Measurements from ENCODE around the gene LSM10. TPM values are rescaled to one million over a fixed set of nuclear protein-coding genes. Genes with fewer than 3 reads are reported as not detected.

Gene LSM10
- total RNA-seq, 1 donor from 2014 or later, result 48.3 TPM

DNA sequence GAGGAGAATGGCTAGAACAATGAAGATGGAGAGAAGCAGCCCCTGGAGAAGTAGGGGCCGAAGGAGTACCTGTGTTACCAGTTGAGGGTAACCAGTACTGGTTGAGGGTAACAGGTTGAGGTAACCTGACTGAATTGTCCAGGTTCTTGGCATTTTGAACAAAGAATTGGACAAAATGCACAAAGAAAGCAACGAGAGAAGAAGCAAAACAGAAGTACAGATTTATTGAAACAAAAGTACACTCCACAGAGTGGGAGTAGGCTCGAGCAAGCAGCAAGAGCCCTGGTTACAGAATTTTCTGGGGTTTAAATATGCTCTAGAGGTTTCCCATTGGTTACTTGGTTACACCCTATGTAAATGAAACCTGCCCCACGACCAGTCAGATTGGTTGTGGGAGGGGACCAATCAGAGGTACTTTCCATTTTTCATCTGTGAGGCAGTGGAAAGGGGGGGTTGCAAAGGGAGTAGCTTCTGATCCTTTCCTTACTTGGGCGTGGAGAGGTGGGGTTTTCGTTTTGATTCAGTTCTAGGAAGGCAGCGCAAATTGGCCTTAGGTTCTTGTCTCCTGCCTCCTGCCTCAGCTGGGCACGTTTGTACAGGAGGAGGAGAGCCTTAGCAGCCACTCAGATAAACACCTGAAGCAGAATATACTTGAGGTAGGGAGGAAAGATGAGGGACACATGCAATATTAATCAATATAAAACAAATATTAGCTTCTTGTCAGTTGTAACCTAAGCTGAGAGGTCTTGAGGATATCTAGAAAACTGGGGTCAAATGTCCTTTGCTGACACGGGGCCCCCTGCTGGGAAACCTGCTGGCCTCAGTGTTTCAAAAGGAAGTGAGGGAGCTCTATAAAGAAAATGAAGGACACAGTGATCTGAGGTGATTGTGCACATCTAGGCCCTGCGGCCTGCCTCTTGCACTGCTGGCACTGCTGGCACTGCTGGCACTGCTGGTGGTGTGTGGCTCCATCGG lies 14.3 kb upstream of the LSM10 start:
- intact Hi-C loops (cut with micrococcal nuclease), result loop anchor here (1.0 to 2.0 kb wide), 3 partner anchors 15 to 105 kb away; partner anchors contain the start of genes LSM10 and SH3D21

DNA sequence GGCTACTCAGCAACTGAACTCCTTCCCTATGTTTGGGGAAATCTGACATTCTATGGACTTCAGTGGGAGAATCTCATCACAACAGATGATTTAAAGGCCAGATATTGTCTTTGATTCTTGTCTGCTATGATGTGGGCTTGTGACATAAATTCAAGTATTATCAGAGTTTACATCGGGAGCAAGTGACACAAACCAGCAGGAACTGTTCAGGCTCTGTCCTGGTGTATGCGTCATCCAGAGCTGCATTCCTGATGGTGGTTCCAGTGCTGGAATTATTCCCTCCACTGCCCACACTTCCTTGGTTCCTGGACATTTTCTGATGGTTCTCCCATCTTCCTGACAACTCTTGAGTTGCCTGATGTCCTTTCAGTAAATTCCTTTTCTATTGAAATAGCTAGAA lies 10.8 kb upstream of the LSM10 start:
- intact Hi-C loops (cut with micrococcal nuclease), result no loop called here

DNA sequence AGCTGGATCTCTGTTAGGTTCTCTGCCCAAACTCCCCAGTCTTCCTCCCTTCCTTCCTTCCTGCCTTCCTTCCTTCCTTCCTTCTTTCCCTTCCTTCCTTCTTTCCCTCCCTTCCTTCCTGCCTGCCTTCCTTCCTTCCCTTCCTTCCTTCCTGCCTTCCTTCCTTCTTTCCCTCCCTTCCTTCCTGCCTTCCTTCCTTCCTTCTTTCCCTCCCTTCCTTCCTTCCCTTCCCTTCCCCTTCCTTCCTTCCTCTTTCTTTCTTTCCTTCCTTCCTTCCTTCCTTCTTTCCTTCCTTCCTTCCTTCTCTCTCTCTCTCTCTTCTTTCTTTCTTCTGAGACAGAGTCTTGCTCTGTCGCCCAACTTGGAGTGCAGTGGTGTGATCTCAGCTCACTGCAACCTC lies 8.7 kb upstream of the LSM10 start:
- intact Hi-C loops (cut with micrococcal nuclease), result no loop called here

DNA sequence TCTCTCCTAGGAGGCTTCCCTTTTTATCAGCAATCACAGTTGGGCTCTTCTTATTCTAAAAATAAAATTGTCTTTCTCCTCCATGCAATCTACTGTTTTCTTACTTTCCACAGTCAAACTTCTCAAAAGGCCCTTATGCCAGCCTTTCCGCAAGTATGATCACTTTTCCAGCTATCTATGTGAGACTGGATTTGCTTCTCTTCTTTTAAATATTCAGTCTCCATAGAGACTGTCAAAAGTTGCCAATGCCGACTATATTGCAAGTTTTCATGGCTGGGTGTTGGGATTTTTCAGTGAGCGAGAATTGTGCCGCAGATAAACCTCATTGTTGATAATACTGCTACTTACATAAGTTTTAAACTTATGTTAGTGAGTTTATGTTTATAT lies 4.8 kb upstream of the LSM10 start:
- intact Hi-C loops (cut with micrococcal nuclease), result no loop called here

DNA sequence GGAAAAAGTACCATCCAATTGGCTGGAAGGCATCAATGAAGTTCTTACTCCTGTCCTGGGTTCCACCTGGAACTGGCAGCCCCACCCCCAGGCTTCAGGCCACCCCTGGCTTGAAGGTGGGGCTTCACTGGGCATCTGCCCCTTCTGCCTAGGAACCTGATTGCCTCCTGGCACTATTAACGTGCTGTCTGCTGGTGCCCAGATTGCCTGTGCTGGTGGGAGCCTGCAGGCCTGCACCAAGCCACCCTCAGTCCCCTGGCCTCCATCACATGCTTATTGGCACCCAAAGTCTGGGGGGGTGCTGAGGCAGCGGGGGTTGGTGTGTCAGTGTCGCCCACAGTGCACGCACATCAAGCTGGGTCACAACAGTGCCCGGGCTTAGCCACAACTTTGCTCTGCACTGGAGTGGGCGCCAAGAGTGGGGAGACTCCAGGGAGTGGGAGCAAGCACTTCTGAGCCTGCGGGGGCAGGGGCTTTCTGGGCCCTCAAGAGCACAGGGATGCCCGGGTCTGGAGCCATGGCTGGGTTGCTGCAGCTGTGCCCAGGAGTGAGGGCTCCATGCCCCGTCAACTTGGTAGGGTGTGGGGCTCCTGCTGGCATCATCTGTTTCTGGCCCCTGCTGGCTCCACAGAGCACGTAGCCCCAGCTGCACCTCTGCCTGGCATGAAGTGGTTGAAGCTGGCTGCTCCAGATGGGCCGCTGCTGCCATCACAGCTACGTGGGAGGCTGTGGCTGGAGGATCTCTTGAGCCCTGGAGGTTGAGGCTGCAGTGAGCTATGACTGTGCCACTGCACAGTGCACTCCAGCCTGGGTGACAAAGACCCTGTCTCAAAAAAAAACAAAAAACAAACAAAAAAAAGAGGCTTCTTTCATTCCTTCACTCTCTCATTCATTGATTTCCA lies 4.1 kb upstream of the LSM10 start:
- intact Hi-C loops (cut with micrococcal nuclease), result no loop called here

DNA sequence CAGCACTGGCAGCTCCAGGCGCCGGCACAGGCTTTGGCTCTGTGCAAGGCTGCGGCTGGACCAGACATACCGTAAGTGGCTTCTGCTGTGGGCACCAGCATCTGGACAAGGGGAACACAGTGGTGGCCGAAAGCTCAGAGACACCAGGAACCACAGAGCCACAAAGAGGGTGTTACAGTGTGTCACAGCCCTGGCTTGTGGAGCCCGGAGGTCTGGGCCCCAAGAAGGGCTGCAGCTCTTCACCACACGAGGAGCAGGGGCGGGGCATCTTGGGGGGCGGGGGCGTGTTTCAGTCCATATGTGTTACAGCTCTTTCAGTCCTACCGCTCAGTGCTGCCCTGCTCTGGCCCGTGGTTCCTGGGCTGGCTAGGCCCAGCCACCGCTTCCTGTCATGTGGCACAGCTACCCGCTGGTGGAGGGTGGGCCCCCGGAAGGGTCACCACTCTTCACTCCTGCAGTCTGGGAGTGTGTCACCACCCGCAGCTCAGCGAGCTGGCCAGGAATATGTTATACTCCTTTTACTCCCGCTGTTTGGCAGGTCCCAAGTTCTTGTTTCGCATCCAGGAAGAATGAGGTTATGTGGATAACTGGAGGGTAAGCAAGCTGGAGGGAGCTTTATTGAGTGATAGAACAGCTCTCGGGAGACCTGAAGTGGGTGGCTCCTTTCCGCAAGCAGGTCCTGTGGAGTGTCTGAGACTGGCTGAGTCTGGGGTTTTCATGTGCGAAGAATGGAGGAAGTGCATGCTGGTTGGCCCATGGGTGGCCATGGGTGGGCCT lies 3.3 kb upstream of the LSM10 start:
- intact Hi-C loops (cut with micrococcal nuclease), result no loop called here

DNA sequence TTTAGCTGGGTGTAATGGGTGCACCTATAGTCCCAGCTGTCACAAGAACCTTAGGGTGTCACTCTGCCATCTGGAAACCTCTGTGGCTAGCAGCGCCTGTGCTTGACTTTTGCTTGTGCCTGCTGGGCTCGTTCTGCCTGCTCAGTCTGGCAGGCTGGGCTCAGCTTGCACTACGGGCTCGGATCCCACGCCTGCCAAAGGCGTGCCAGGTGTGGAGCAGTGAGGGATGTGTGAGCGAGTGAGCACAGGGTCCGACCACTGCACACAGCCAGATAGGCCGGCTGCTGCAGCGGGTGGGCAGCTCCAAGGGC lies 2.8 kb upstream of the LSM10 start:
- intact Hi-C loops (cut with micrococcal nuclease), result no loop called here

DNA sequence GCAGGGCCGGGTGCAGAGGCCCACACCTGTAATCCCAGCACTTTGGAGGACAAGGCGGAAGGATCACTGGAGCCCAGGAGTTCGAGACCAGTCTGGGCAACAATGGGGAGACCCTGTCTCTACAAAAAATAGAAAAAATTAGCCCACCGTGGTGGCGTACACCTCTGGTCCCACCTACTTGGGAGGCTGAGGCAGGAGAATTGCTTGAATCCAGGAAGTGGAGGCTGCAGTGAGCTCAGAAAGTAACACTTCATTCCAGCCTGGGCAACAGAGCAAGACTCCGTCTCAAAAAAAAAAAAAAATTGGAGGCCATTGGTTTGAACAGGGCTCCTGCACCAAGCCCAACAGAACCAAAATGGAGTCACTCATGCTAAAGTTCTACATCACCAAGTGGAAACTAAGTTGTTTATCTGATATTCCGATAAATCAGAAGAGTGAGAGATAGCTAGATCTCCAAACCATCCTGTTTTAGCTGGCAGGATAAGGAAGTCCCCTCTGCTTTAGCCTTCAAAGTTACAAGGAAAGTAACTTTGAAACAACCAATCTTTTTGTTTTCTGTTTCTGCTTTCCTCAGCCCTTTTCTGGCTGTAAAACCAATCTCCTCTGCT lies 766 bp upstream of the LSM10 start:
- intact Hi-C loops (cut with micrococcal nuclease), result loop anchor here (1.0 kb wide), 1 partner anchor 249 kb away; the partner anchor contains the start of gene TRAPPC3

DNA sequence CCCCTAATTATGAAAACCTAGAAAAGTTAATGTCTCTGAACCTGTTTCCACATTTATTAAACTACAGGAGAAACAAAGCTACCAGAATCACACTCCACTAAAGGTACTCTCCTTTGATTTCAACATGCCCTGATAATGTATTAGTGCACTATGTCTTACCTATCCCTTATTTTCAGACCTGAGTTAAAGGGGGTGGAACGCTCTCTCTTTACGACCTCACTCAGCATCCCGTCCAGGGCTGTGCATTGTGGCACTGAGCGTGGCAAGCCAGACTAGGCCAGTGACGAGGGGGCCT lies 678 bp downstream of the LSM10 start:
- intact Hi-C loops (cut with micrococcal nuclease), result loop anchor here (1.0 to 2.0 kb wide), 6 partner anchors 11 to 309 kb away; partner anchors contain the start of genes ADPRS and OSCP1

DNA sequence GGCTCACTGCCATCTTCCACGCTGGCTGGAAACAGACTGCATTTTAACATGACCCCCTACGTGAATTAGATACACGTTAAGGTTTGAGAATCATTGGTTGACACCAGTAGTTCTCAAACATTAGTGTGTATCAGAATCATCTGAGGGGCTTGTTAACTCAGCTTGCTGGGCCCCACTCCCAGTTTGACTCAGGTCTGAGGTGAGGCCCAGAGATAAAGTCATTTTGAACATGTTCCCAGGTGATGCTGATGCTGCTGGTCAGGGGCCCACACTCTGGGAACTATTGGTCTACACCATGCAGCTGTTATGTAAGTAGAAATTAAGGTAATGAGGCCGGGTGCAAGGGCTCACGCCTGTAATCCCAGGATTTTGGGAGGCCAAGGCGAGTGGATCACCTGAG lies 1.3 kb downstream of the LSM10 start:
- intact Hi-C loops (cut with micrococcal nuclease), result loop anchor here (2.0 kb wide), 2 partner anchors 24 to 54 kb away; partner anchors contain the start of gene OSCP1

DNA sequence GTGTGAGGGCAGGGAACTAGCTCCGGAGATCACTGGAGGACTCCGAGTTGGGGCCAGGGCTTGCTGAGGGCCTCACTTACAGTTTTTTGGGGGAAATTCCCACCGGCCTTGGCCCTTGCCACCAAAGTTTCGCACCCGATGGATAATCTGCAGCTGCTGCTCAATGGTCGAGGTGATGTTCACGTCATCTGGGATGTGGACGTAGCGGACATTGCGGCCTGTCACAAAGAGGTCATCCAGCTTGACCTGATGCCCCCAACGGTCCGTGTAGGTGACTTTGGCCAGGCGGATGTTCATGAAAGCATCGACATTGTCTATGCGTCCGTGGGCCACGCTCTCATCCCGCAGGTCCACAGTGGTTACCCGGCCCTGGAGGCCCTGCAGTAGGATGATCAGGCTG lies 4.0 kb downstream of the LSM10 start:
- intact Hi-C loops (cut with micrococcal nuclease), result no loop called here

DNA sequence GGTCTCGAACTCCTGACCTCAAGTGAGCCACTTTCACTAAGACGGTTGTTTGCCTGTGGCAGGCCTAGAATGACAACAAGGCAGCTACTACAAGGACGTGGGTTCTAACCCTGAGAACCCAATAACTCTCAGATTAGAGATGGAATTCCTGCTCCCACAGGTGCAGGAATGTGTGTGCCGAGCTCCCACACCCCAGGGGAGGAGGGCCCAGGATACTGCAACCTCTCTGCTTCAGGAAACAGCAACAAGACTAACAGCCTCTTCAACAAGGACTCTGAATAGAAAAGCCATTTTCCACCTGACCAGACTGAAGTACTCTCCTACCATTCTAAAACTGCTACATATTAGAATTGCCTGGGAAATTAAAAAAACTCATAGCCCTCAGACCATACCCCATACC lies 4.9 kb downstream of the LSM10 start:
- intact Hi-C loops (cut with micrococcal nuclease), result no loop called here

DNA sequence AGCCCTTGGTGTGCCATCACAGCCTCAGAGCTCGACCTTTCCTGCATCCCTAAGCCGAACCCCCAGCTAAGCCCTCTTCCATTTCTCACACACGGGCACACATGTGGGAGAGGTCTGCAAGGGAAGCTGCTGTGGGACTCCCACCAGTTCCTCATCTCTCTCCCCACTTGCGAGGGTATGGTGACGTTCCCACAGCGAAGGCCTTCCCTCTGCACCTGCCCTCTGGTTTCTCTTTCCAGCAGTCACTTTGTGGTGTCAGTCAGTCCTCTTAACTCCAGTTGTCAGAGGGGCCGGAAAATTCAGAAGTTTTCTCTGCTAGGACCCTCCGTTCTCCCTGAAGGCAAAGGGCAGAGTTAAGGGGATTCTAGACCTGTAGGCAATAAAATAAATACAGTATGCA lies 6.4 kb downstream of the LSM10 start:
- intact Hi-C loops (cut with micrococcal nuclease), result no loop called here

DNA sequence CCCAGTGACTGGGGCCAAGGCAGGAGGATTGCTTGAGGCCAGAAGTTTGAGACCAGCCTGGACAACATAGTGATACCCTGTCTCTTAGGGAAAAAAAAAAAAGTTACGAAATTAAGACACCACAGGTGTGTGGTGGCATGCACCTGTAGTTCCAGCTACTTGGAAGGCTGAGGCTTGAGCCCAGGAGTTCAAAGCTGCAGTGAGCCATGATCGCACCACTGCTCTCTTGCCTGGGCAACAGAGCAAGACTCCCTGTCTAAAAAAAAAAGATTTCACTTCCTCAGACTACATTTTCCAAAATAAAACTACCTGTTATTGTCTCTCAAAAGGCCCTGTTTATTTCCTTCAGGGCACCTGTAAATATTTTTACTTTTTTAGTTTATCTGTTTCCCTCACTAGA lies 7.3 kb downstream of the LSM10 start:
- intact Hi-C loops (cut with micrococcal nuclease), result no loop called here

DNA sequence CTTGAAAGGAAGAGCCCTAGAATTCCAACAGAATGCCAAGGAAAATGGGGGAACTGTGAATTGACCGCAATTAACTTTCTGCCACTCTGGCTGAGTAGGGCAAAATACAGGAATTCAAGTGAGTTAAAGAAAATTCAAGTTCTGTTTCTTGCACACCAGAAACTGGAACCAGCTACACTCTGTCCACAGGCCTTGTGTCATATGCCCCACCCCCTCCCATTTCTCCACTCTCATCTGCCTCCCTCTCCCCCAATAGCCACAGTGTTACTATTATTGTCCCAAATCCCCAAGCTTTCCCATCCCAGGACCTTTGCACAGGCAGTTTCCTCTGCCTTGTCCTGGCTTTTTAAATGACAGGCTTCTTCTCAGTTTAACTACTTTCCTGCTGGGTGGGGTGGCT lies 7.7 kb downstream of the LSM10 start:
- intact Hi-C loops (cut with micrococcal nuclease), result loop anchor here (5.0 to 10.0 kb wide), 5 partner anchors 505 to 1417 kb away; partner anchors contain the start of genes AGO1, C1orf122, CDCA8 and SFPQ

DNA sequence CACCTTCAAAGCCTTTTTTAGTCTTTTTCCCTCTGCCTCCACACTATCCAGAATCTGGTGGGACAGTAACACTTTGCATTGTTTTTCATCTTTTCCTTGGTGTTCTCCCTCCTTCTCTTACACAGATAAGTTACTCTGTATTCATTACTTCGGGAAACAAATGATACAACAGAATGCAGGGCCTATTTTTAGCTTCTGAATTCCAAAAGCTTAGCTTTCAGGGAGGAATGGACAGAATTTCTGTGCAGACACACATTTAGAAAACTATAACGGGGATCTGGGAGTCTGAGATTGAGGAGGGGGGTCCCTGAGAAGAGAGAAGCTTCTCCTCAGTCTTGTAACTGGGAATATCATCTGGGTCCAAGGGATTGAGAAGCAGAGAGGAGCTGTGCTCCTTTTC lies 8.4 kb downstream of the LSM10 start:
- intact Hi-C loops (cut with micrococcal nuclease), result loop anchor here (5.0 to 10.0 kb wide), 5 partner anchors 504 to 1418 kb away; partner anchors contain the start of genes AGO1, C1orf122, CDCA8 and SFPQ

DNA sequence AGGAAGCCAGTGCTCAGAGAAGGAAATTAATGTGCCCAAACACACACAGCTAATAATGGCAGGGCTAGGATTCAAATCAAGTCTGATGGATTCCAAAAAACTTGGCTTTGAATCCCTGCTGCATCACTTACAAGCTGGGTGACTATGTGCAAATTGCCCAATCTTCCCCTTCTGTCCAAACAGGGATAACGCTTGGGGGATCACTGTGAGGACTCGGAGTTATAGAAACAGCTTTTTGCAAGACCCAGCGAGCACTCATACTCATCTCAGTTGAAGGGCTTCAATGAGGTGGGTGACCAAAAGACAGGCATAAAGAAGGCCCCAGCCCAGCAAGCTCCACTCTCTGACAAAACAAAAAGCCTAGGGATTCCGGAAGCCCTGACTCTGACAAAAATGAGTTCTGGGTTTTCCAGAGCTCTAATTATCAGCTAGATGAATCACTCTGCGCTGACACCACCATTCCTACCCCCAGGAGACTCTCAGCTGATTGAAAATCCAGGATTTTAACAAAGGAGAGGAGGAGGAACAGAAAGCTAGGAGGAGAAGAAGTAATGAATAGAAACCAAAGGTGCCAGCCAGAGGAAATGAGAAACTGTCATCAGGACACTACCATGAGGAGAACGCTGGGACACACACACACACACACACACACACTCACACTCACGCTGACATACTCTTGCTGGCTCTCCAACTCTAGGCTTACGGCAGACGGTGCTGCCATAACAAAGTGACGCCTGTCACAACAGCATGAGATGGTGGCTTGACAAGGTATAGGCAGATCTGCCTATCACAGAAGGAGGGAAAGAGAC lies 10.4 kb downstream of the LSM10 start:
- intact Hi-C loops (cut with micrococcal nuclease), result loop anchor here (2.0 to 10.0 kb wide), 6 partner anchors 457 to 1420 kb away; partner anchors contain the start of genes AGO1, AGO3, C1orf122 and CDCA8

DNA sequence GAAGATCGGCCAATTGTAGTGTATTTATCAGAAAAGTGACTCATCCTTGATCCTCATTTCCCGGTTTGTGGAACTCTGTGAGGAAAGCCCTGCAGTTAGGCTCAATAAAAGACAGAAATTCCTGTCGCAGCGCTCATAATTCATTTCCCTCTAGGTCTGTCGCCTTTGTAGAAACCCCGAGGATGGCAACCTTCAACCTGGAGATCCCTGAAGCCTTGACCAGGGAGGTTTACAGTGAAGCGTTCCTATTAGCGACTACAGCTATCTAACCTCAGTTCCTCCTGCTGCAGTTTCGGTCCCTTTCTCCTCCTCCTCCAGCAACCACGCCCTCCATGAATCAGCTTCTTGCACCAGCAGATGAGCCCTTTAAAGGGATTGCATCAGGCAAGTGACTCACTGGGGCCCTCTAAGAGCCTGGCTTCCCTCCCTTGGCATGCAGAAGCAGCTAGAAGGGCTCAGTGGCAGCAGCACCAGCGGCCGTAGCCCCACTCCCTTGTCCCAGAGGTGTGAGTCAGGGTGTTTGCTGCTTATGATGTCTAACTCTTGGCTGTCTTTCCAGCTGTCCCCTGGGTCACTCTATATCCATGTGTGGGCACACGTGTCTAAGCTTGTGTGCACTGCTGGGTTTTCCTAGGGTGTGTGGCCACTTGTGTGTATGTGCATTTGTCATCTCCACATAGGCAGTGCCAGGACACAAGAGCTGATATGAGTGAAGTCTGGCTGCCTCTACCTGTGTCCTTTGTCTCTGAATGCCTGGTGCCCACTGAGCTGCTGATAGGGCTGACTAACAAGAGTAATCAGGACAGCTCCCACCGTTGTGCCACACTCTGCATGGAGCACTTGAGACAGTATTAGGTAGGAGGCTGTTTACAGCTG lies 11.2 kb downstream of the LSM10 start:
- intact Hi-C loops (cut with micrococcal nuclease), result loop anchor here (1.0 to 10.0 kb wide), 19 partner anchors 11 to 1421 kb away; partner anchors contain the start of genes ADPRS, AGO1, AGO3 and C1orf122
